Tibial nerve (tissue), 4 donors: ENCODE measurements around the gene ABCD2. TPM values are rescaled to one million over a fixed set of nuclear protein-coding genes. Genes with fewer than 3 reads are reported as not detected.
A peak's percentile ranks its signal among the peaks of the same experiment; 100 is the strongest.

ENCODE experiments used
- DNase-seq, 2 donors: peaks; one replicate each; pipeline ENCODE4 v3.0.0-alpha.2; 2019; ENCODE audit warnings: low spot score in 2 of 2
- H3K27ac ChIP-seq, 4 donors: fragments of 200-600 bp; sonication (generic) in 3 of 4; one replicate each; pipeline ENCODE4 v1.5.1; 2017 to 2019; ENCODE audit warnings: mild to moderate bottlenecking in 1 of 4
- H3K27me3 ChIP-seq, 2 donors: fragments of 200-600 bp; sonication (generic) in 1 of 2; one replicate each; pipeline versions ENCODE4 v1.5.1 to v1.6.0; 2017 to 2019
- H3K36me3 ChIP-seq, 3 donors: fragments of 200-600 bp; sonication (generic); one replicate each; pipeline ENCODE4 v1.5.1; 2018 to 2019
- H3K4me1 ChIP-seq, 4 donors: fragments of 200-600 bp; sonication (generic) in 3 of 4; one replicate each; pipeline ENCODE4 v1.5.1; 2017 to 2019
- H3K4me3 ChIP-seq, 4 donors: fragments of 200-600 bp; sonication (generic) in 3 of 4; one replicate each; pipeline ENCODE4 v1.5.1; 2017 to 2019; ENCODE audit warnings: mild to moderate bottlenecking in 1 of 4, moderate library complexity in 1 of 4
- H3K9me3 ChIP-seq, 4 donors: fragments of 200-600 bp; sonication (generic) in 3 of 4; one replicate each; pipeline ENCODE4 v1.5.1; 2017 to 2019
- CTCF ChIP-seq, 5 experiments: fragments of 200-600 bp in 3 of 5; fragments of 450-650 bp in 2 of 5; sonication (generic) in 3 of 5; IDR thresholded peaks; one replicate each; pipeline ENCODE4 v1.5.1; 2016 to 2019; ENCODE audit warnings: antibody characterized with exemption in 5 of 5, mild to moderate bottlenecking in 3 of 5, moderate library complexity in 2 of 5
- EP300 ChIP-seq, 2 donors: sonication (generic); formaldehyde crosslinking; IDR thresholded peaks; one replicate each; pipeline ENCODE4 v1.6.1; 2017; ENCODE audit warnings: antibody characterized with exemption in 2 of 2, mild to moderate bottlenecking in 1 of 2
- POLR2A ChIP-seq, 2 donors: fragments of 450-650 bp; IDR thresholded peaks; one replicate each; pipeline ENCODE4 v1.6.1; 2017; ENCODE audit warnings: antibody characterized with exemption in 2 of 2, mild to moderate bottlenecking in 2 of 2, moderate library complexity in 2 of 2
- WGBS, 2 donors: methylation state at CpG; one replicate each; pipeline ENCODE4 v1.1.5; 2018; 5-methylcytosine and 5-hydroxymethylcytosine counted together
- total RNA-seq, 4 donors: library from RNA; depleted of rRNA; stranded (reverse); fragments of >200 nt; gene quantifications; one replicate each; pipeline ENCODE4 v1.1.0, GENCODE V29; 2016

The ABCD2 gene
- total RNA-seq, 4 donors from 2014 or later: 4.8 to 8.8 (median 7.7) TPM

- TF ChIP-seq EP300 (IDR thresholded peaks at IDR 0.05) (peak in 1 of 2 donors; percentile 29), CTCF (IDR thresholded peaks at IDR 0.05) (no peak), POLR2A (IDR thresholded peaks at IDR 0.05) (no peak)
- no peaks in the 10 kb centered on the region for H3K9me3 ChIP-seq
- no peaks in the 10 kb centered on the region for H3K36me3 ChIP-seq
- H3K4me3 ChIP-seq: no peak overlapping the region
- DNase-seq: no peak
- H3K27ac ChIP-seq: no peak overlapping the region
- 15 to 22% methylated on average over 3 of the region's 3 CpGs for WGBS, 2 donors
- no peaks in the 10 kb centered on the region for H3K27me3 ChIP-seq
- H3K4me1 ChIP-seq: peaks cover 0 to 9% (median 0%) of the 10 kb centered on the region in 4 donors
These were observed 38.0 kb downstream of the ABCD2 start for GRCh38 chr12:39581592-39581991.

DNA sequence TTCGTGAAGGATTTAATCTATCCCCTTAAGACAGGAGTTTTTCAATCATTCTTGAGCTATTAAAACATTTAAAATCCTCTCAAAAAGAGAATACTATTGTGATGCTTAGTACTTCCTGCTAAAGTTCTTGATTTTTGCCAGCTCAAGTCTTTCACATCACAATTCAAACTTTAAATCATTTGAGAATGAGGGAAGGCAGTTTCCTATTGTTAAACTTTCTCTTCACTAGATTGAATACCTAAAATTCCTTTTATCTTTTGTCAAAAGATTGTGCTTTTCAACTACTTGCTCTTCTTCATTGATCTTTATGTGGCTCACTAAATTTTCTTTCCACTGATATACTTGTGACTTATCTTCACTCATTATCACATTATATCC is 44.1 kb downstream of the ABCD2 start:
- WGBS, 2 donors: 48 to 53% methylated on average over 1 of the region's 1 CpG
- Histone ChIP-seq H3K9me3 (no peaks in the 10 kb centered on the region), H3K36me3 (no peaks in the 10 kb centered on the region), H3K27ac (no peak overlapping the region), H3K27me3 (no peaks in the 10 kb centered on the region), H3K4me1 (no peaks in the 10 kb centered on the region), H3K4me3 (no peak overlapping the region)
- no peak for DNase-seq
- TF ChIP-seq CTCF (IDR thresholded peaks at IDR 0.05): no peak
- TF ChIP-seq POLR2A (IDR thresholded peaks at IDR 0.05): no peak
- no peak for TF ChIP-seq EP300 (IDR thresholded peaks at IDR 0.05)

DNA sequence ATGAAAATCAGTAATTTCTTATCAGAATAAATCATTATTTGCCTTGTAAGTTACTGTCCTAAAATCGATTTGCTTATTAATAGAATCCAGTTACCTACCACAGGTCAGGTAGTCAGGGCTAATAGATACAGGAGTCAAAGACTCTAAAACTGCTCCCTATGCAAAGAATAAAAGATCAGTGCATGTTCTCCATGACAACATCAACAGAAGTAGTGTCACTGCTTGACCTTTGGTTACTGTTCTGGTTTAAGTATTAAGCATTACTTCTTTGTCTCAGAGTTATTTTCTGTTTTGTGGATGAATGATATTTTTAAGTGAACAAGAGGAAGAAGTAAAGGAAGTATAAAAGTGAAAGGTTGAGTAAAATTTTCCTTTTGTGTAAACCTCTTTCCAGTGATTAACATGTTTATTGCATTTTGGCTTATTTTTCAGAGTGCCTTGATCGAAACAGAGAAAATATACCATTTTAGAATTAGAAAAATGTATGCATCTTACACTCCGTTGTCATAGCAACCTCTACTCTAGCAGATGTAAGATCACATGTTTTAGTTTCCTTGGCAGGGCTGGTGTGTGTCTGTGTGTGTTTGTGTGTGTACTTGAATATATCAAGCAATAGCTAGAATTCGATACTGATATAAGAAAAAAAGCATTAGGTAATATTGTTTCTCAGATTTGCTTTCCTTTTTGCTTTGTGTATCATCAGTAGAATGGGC is 44.7 kb downstream of the ABCD2 start:
- H3K4me1 ChIP-seq: no peaks in the 10 kb centered on the region
- no peaks in the 10 kb centered on the region for H3K36me3 ChIP-seq
- H3K27me3 ChIP-seq: no peaks in the 10 kb centered on the region
- H3K4me3 ChIP-seq: no peak overlapping the region
- no peak overlapping the region for H3K27ac ChIP-seq
- TF ChIP-seq EP300 (IDR thresholded peaks at IDR 0.05) (no peak), POLR2A (IDR thresholded peaks at IDR 0.05) (no peak), CTCF (IDR thresholded peaks at IDR 0.05) (no peak)
- WGBS, 2 donors: 58 to 63% methylated on average over 4 of the region's 4 CpGs
- H3K9me3 ChIP-seq: no peaks in the 10 kb centered on the region
- DNase-seq: no peak

DNA sequence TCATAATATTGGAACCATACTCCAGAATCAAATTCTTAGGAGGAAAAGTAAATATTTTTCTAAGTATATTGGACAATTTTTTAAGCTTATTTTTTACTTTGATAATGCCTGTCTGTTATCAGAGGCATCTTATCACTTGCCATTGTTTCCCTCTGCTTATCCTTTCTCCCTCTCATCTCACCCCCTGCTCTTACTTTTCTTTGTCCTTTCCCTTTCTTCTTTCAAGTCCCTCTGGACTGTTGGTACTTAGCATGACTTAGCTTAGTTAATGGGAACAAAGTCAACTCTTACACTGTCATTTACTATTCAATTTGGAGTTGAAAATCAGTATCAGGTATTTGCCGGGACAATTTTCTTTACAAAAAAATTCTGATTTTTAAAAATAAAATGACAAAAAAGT is 45.2 kb downstream of the ABCD2 start:
- H3K36me3 ChIP-seq: peaks cover 0 to 2% (median 0%) of the 10 kb centered on the region in 3 donors
- H3K4me3 ChIP-seq: no peak overlapping the region
- TF ChIP-seq EP300 (IDR thresholded peaks at IDR 0.05): no peak
- TF ChIP-seq POLR2A (IDR thresholded peaks at IDR 0.05): no peak
- no peaks in the 10 kb centered on the region for H3K27me3 ChIP-seq
- WGBS, 2 donors: 87 to 95% methylated on average over 1 of the region's 1 CpG
- H3K4me1 ChIP-seq: no peaks in the 10 kb centered on the region
- H3K9me3 ChIP-seq: peaks cover 0 to 4% (median 0%) of the 10 kb centered on the region in 4 donors
- DNase-seq: no peak
- no peak overlapping the region for H3K27ac ChIP-seq

GRCh38 chr12:39573971-39574370 is 45.6 kb downstream of the ABCD2 start:
- Histone ChIP-seq H3K9me3 (peaks cover 0 to 8% (median 0%) of the 10 kb centered on the region in 4 donors), H3K27me3 (no peaks in the 10 kb centered on the region), H3K36me3 (peaks cover 0 to 6% (median 0%) of the 10 kb centered on the region in 3 donors), H3K4me1 (no peaks in the 10 kb centered on the region), H3K27ac (no peak overlapping the region), H3K4me3 (no peak overlapping the region)
- DNase-seq: no peak
- TF ChIP-seq POLR2A (IDR thresholded peaks at IDR 0.05) (no peak), EP300 (IDR thresholded peaks at IDR 0.05) (no peak), CTCF (IDR thresholded peaks at IDR 0.05) (no peak)
- WGBS, 2 donors: 44 to 45% methylated on average over 2 of the region's 2 CpGs
